Measurements from ENCODE around the gene PEX10. TPM values are rescaled to one million over a fixed set of nuclear protein-coding genes. Genes with fewer than 3 reads are reported as not detected.

The PEX10 gene
- total RNA-seq, 1 experiment from 2014 or later: 21.9 TPM

DNA sequence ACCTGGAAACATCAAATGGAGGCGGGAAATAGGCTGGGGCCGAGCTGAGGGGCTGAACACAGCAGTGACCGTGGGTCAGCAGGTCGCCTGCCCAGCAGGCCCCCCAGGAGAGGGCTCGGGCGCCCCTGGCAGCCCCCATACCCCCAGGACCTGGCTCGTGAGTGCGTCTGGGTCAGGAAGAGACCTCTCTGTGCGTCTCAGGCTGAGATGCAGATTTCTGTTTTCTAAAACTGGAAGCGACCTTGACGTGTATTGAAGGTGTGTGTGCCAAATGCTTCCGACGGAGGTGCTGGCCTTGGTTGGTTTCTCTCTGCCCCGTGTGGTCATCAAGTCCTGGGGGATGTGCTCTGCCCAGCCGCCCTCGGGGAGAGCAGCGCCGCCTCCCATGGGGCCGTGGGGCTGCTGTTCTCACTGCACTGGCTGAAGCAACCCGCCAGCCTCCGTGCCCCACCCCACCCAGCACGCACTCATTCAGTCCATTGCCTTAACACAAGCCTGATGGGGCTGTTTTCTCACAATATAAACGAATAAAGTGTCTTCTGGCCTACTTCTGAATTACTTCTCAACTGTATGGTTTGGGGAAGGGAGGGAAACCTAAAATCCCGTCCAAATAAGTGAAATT lies 7.4 kb downstream of the PEX10 start:
- ChIA-PET CTCF (no interaction called here), POLR2A (no interaction called here)
- Histone ChIP-seq H3K4me1 (no peaks in the 10 kb centered on the region), H3K4me3 (ENCODE audit: low read depth, low read length) (no peak overlapping the region), H3K27me3 (replicated peaks; ENCODE audit: control insufficient read depth, insufficient read depth, low read length) (no peaks in the 10 kb centered on the region), H3K9me3 (no peaks in the 10 kb centered on the region), H3K36me3 (ENCODE audit: control insufficient read depth, insufficient read depth, low read length) (no peaks in the 10 kb centered on the region; the same call in 1 of the 2 replicates)
- no peak overlapping the region for H3K4me3 Mint-ChIP-seq (ENCODE audit: unreplicated experiment)
- no peaks in the 10 kb centered on the region for H3K9me3 Mint-ChIP-seq (ENCODE audit: unreplicated experiment)
- intact Hi-C loops (cut with micrococcal nuclease; ENCODE audit: unreplicated experiment): no loop called here
- H3K27me3 Mint-ChIP-seq (ENCODE audit: insufficient read depth, unreplicated experiment): no peaks in the 10 kb centered on the region
- BruUV-seq (replicated peaks): TSS peak; percentile 43
- no peak overlapping the region for H3K27ac Mint-ChIP-seq (ENCODE audit: unreplicated experiment)
- H3K36me3 Mint-ChIP-seq (ENCODE audit: insufficient read depth, unreplicated experiment): peaks cover 64% of the 10 kb centered on the region
- H3K4me1 Mint-ChIP-seq (ENCODE audit: low read depth, unreplicated experiment): no peaks in the 10 kb centered on the region
- TF ChIP-seq, protein P1, sequence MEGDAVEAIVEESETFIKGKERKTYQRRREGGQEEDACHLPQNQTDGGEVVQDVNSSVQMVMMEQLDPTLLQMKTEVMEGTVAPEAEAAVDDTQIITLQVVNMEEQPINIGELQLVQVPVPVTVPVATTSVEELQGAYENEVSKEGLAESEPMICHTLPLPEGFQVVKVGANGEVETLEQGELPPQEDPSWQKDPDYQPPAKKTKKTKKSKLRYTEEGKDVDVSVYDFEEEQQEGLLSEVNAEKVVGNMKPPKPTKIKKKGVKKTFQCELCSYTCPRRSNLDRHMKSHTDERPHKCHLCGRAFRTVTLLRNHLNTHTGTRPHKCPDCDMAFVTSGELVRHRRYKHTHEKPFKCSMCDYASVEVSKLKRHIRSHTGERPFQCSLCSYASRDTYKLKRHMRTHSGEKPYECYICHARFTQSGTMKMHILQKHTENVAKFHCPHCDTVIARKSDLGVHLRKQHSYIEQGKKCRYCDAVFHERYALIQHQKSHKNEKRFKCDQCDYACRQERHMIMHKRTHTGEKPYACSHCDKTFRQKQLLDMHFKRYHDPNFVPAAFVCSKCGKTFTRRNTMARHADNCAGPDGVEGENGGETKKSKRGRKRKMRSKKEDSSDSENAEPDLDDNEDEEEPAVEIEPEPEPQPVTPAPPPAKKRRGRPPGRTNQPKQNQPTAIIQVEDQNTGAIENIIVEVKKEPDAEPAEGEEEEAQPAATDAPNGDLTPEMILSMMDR (IDR thresholded peaks at IDR 0.05; ENCODE audit: insufficient read depth in 1 of 2, low read depth in 1 of 2, low read length in 1 of 2, severe bottlenecking in 1 of 2, unreplicated experiment in 1 of 2): no peak
- DNase-seq: no peak

DNA sequence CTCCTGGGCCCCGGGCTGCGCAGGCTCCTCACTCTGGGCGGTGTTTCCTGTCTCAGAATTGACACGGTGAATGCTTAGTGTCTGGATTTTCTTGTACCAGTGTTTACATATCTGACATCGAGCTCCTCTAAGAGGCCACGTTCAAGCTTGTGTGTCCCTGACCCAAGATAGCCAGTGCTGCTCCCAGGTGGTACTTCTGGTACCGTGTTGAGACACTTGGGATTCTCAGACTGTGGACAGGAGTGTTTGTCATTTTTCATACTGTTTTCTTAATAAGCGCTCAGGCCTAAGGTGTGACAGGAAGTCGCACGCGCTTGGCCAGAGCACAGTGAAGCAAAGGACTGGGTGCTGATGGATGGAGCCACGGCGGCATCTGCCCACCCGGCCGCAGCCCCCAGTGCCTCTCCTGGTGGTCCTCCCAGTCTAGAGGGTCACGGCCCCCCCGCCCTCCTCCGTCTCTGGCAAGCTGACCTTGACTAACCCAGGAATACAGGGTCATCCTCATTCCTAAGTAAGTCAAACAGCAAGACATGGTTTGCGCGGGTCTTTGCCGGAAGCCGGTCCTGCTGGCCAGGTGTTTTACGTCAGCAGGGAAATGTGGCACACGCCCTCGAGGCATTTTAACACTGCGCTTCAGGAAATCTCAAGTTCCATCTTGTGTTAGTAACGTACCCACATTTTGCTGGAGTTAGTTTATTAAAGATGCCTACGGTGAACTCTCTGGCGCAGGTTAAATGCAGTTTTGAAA lies 8.0 kb downstream of the PEX10 start:
- H3K36me3 ChIP-seq (ENCODE audit: control insufficient read depth, insufficient read depth, low read length): no peaks in the 10 kb centered on the region; the same call in 1 of the 2 replicates
- Mint-ChIP-seq H3K27me3 (ENCODE audit: insufficient read depth, unreplicated experiment) (no peaks in the 10 kb centered on the region), H3K36me3 (ENCODE audit: insufficient read depth, unreplicated experiment) (peaks cover 69% of the 10 kb centered on the region), H3K4me3 (ENCODE audit: unreplicated experiment) (no peak overlapping the region), H3K27ac (ENCODE audit: unreplicated experiment) (no peak overlapping the region), H3K4me1 (ENCODE audit: low read depth, unreplicated experiment) (no peaks in the 10 kb centered on the region), H3K9me3 (ENCODE audit: unreplicated experiment) (no peaks in the 10 kb centered on the region)
- TF ChIP-seq, protein P1 (IDR thresholded peaks at IDR 0.05; ENCODE audit: insufficient read depth in 1 of 2, low read depth in 1 of 2, low read length in 1 of 2, severe bottlenecking in 1 of 2, unreplicated experiment in 1 of 2): no peak
- intact Hi-C loops (cut with micrococcal nuclease; ENCODE audit: unreplicated experiment): no loop called here
- H3K27me3 ChIP-seq (replicated peaks; ENCODE audit: control insufficient read depth, insufficient read depth, low read length): no peaks in the 10 kb centered on the region
- no peak overlapping the region for H3K4me3 ChIP-seq (ENCODE audit: low read depth, low read length)
- no TSS peak for BruUV-seq (replicated peaks)
- no peaks in the 10 kb centered on the region for H3K4me1 ChIP-seq
- ChIA-PET CTCF (no interaction called here), POLR2A (no interaction called here)
- DNase-seq: no peak
- H3K9me3 ChIP-seq: no peaks in the 10 kb centered on the region

DNA sequence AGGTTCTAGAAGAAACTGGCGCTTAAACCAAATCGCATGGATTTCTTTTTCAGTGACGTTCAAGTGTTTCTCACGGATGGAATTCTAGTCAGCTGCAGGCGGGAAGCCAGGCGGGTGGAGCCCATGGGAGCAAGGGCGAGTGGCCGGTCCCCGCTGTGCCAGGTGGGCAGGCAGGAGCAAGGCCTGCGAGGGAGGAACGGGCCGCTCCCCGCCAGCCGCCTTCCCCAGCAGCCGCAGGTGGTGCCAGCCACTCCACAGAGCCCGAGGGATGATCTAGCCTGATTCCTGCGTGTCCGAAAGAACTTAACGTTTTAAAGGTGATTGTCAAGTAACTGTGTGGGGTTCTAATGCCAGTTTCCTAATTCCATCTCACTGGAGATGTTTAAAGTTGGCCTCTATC lies 9.1 kb downstream of the PEX10 start:
- ChIA-PET CTCF (no interaction called here), POLR2A (no interaction called here)
- no peak for DNase-seq
- Mint-ChIP-seq H3K4me3 (ENCODE audit: unreplicated experiment) (no peak overlapping the region), H3K4me1 (ENCODE audit: low read depth, unreplicated experiment) (no peaks in the 10 kb centered on the region), H3K36me3 (ENCODE audit: insufficient read depth, unreplicated experiment) (peaks cover 76% of the 10 kb centered on the region), H3K9me3 (ENCODE audit: unreplicated experiment) (no peaks in the 10 kb centered on the region), H3K27me3 (ENCODE audit: insufficient read depth, unreplicated experiment) (no peaks in the 10 kb centered on the region), H3K27ac (ENCODE audit: unreplicated experiment) (no peak overlapping the region)
- BruUV-seq (replicated peaks): TSS peak; percentile 72
- Histone ChIP-seq H3K4me1 (no peaks in the 10 kb centered on the region), H3K27me3 (replicated peaks; ENCODE audit: control insufficient read depth, insufficient read depth, low read length) (no peaks in the 10 kb centered on the region), H3K36me3 (ENCODE audit: control insufficient read depth, insufficient read depth, low read length) (no peaks in the 10 kb centered on the region; the same call in 1 of the 2 replicates), H3K4me3 (ENCODE audit: low read depth, low read length) (no peak overlapping the region), H3K9me3 (no peaks in the 10 kb centered on the region)
- TF ChIP-seq, protein P1 (IDR thresholded peaks at IDR 0.05; ENCODE audit: insufficient read depth in 1 of 2, low read depth in 1 of 2, low read length in 1 of 2, severe bottlenecking in 1 of 2, unreplicated experiment in 1 of 2): no peak
- intact Hi-C loops (cut with micrococcal nuclease; ENCODE audit: unreplicated experiment): no loop called here
